Stimulated activated CD4-positive, alpha-beta T cell treated with anti-CD3 and anti-CD28 coated beads, Interleukin-2, amount 100 ng/mL, for 48 hours (primary cell): ENCODE results near the gene LAPTM5.

Source experiments
- DNase-seq, 2 donors: peaks; one replicate each; pipeline ENCODE4 v3.0.0-alpha.2; 2020

Gene LAPTM5

GRCh38 chr1:30786264-30786991, 28.9 kb upstream of the LAPTM5 start:
- no peak for DNase-seq

GRCh38 chr1:30785714-30786113, 28.1 kb upstream of the LAPTM5 start:
- DNase-seq = no peak

GRCh38 chr1:30785181-30785580, 27.6 kb upstream of the LAPTM5 start:
- DNase-seq = no peak

GRCh38 chr1:30783256-30783915, 25.8 kb upstream of the LAPTM5 start:
- no peak for DNase-seq

- peak; percentile 69 to 84 for DNase-seq
These were observed 25.0 kb upstream of the LAPTM5 start for GRCh38 chr1:30782361-30783255.

GRCh38 chr1:30781906-30782305, 24.3 kb upstream of the LAPTM5 start:
- DNase-seq = no peak

- no peak for DNase-seq
These were observed 22.8 kb upstream of the LAPTM5 start for GRCh38 chr1:30780409-30780808.

- DNase-seq = peak; percentile 97 to 98
These were observed 21.9 kb upstream of the LAPTM5 start for GRCh38 chr1:30779294-30780071.

GRCh38 chr1:30778979-30779293, 21.4 kb upstream of the LAPTM5 start:
- no peak for DNase-seq

GRCh38 chr1:30778154-30778978, 20.8 kb upstream of the LAPTM5 start:
- no peak for DNase-seq

GRCh38 chr1:30777904-30778153, 20.3 kb upstream of the LAPTM5 start:
- DNase-seq = no peak

GRCh38 chr1:30777060-30777903, 19.7 kb upstream of the LAPTM5 start:
- DNase-seq = no peak

GRCh38 chr1:30776097-30777059, 18.8 kb upstream of the LAPTM5 start:
- DNase-seq = no peak

GRCh38 chr1:30775433-30775975, 17.9 kb upstream of the LAPTM5 start:
- no peak for DNase-seq

- no peak for DNase-seq
These were observed 17.2 kb upstream of the LAPTM5 start for GRCh38 chr1:30774550-30775432.

GRCh38 chr1:30773722-30774358, 16.3 kb upstream of the LAPTM5 start:
- DNase-seq = no peak

- no peak for DNase-seq
These were observed 13.4 kb upstream of the LAPTM5 start for GRCh38 chr1:30771005-30771404.

GRCh38 chr1:30770150-30770549, 12.6 kb upstream of the LAPTM5 start:
- DNase-seq = no peak
